HG02642 (cell line): ENCODE measurements around the gene CNGA1.
"Not testable (repeated sequence)": the region's sequence is repeated elsewhere in the genome, so short reads cannot be mapped to it uniquely, and the experiment has no call there.

ENCODE experiments used
- ATAC-seq: cut with Tn5 transposase; IDR thresholded peaks from one replicate; pipeline ENCODE4 v1.9.1; 2021; ENCODE audit warnings: mild to moderate bottlenecking; ENCODE audit not compliant: unreplicated experiment, poor library complexity

The CNGA1 gene

GRCh38 chr4:47974566-47974965 is 41.9 kb downstream of the CNGA1 start:
- no peak for ATAC-seq

DNA sequence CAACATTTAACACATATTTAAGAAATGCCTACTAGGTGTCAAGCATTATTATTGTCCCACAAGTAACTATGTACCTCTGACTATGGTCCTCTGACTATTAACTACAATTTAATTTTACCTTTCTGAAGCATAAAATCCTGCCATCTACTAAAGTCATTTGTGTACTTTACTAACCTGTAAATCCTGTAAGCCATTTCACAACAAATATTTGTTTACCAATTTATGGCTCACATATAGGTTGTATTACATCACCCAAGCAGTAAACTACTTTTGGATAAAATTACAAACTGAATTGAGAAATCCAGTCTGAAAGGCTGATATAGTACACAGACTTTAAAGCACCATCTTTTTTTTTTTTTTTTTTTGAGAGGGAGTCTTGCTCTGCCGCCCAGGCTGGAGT is 43.8 kb downstream of the CNGA1 start:
- no peak for ATAC-seq

DNA sequence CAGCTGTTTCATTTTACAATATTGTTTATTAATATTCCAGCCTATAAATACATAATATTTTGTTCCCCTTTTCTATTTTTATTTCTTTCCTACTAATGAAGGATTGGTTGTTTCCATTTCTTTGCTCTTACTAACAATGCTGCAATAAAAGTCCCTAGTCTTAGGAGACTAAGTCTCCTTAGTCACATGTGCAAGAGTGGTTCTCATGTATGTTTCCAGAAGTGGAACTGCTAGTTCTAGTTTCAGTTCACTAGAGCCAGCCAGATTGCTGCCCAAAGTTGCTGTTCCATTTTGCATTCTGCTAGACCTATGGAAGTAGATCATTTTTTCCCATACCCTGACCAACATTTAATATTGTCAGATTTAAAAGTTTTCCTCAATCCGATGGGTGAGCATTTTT is 44.3 kb downstream of the CNGA1 start:
- ATAC-seq: peak; percentile 70

DNA sequence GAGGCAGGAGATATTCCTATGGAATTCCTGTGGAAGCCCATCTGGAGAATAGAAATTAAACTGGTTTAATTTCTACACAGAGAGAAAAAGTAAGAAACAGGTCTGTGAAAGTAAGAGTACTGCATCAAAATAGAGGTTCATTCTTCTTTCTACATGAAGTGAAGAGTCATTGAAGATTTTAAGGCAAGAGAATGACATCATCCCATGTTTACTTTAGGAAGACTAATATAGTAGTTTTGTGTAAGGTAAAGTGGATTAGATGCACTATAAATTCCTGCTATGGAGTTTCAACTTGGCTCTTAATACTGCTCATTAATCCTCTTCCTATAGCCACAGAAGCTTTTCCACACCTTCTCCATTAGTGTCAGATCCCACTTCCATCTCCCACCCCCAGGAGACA is 47.6 kb downstream of the CNGA1 start:
- no peak for ATAC-seq

DNA sequence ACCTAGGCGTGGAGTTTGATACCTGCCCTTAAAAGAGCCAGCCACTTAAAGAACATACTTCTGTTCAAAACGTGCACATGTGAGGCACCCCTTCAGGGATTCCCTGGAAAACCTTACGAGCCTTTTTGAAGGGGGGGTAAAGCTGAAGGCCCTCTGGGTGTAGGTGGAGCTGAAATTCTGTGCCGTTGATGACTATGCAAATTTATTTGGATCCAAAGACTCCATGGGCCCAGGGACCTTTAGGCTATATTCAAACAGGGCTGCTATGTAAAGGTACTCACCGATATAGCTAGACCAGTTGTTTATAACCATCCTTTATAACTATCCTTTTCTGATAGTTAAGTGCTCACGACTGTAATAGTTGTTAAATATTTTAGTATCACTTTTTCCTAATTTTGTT is 61.8 kb downstream of the CNGA1 start:
- ATAC-seq: no peak

DNA sequence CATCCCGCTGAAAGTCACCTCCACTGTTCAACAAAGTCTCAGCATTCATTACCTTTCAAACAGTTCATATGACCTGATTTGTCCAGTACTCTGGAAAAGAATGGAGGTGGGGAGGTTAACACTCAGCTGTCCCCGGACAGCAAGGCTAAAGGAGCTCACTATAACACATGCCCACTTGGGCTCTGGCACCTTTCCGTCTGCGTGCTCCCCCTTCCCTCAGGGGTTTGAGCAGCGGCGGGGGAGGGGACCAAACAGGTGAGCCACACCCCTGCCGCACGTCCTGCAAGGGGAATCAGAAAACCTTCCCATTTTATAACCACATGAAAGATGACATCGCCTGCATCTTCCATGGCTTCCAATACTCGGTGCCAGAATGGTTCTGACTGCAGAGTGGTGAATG is 62.2 kb downstream of the CNGA1 start:
- ATAC-seq: no peak

DNA sequence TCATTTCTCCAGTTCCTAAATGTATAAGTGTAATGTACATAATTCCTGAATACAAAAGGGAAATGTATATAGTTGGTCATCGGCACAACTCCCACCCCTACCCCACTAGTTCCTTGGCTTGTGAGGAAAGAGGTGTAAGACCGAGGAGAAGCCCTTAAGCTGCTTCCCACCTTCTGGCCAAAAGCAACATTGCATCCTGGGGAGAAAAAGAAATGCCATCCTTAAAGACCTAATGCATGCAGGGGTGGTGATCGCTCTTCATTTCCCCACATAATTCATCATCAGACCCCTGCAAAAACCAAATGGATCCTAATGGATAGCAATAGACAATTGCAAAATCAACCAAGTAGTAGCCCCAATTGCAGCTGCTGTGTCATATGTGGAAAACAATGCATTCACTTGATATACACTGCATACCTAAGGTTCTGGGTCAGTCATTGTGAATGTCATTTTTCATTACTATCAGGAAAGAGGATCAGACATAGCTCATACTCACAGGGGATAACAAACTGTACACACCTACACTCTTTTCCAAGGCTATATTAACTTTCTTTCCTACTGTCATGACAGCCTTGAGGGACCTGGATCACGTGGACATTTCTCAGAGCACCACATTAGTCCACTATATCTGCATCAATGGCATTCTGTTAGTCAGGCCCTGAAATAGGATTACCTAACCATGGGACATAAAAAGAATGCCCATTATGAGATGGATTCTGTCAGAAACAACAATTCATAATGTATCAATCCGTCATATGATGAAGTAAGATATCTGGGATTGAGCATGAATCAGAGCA is 70.4 kb downstream of the CNGA1 start:
- no peak for ATAC-seq

DNA sequence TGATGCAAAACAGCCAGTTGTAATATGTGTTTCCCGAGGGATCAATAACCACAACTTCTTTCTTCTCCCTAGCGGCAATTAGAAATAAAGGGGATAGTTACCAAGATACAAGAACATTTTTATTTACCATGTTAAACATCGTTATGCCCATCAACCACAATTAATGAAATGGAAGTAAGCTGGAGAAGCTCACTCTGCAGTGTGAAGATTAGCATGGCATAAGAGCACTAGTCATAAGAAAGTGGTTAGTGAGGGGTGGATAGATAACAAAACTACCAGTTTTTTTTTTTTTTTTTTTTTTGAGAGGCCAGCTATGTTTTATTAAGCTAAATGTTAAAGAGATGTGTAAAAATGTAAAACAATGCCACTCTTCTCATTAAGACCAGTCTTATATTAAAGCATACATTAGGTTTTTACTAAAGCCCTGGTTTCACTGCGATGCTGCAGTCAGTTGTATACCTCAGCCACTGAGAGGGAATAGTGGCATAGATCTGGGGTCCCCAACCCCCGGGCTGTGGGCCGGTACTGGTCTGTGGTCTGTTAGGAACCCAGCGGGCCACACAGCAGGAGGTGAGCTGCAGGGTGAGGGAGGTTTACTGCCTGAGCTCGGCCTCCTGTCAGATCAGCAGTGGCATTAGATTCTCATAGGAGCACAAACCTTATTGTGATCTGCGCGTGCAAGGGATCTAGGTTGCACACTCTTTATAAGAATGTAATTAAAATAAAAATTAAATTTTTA is 74.2 kb downstream of the CNGA1 start:
- ATAC-seq: no peak

- no peak for ATAC-seq
Observed at GRCh38 chr4:47939456-47939855, 77.0 kb downstream of the CNGA1 start.

- no peak for ATAC-seq
Observed at GRCh38 chr4:47936336-47936735, 80.1 kb downstream of the CNGA1 start.

DNA sequence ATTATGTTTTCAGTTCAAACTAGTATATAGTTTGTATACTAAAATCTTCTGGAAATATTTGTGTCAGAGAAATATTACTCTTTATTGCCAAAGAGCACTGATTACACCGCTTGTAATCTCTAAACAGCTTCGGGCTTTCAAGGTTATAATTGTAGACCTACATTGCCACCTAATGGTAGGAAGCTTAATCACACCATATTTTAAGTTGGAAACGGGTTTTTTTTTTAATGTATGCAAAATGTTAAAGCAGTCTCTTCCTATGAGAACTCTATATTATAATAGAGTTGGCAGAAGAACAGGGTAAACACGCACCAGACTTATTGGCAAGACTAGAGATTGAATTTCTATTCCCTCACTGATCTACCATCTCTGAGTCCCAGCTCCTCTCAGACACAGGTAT is 82.6 kb downstream of the CNGA1 start:
- no peak for ATAC-seq

DNA sequence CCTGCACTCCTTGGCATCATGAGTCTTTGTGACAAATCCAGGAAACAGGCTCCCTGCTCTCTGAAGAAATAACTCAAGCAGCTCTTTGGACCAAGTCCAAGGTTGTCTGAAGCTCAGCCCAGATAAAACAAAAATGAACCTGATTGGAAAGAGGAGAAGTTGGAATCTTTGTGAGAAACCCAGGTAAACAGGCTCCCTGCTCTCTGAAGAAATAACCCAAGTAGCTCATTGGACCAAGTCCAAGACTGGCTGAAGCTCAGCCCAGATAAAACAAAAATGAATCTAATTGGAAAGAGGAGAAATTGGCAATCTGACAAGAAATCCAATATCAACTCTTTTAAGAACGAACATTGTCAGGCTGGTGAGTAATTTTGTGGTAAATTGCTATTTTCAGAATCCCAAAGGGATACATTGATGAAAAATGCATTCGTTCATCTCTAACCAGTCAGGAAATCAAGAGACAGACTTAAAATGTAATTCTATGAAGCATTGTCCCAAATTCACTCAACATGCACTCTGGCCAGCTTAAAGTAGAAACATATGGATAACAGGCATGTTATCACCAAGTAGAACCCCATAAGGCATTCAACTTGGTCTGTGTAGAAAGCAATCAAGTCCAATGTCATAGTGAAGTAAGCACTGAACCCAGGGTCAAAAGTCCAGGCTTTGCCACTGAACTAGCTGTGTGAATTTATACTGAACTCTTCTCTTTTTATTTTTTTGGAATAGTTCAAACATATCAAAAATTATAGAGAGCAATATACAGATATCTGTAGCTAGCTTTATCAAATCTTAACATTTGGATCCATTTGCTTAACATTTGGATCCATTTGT is 85.3 kb downstream of the CNGA1 start:
- ATAC-seq: no peak

GRCh38 chr4:47929682-47930201 is 86.7 kb downstream of the CNGA1 start:
- no peak for ATAC-seq

- peak; percentile 93 for ATAC-seq
Observed at GRCh38 chr4:47926667-47927258, 89.7 kb downstream of the CNGA1 start.

DNA sequence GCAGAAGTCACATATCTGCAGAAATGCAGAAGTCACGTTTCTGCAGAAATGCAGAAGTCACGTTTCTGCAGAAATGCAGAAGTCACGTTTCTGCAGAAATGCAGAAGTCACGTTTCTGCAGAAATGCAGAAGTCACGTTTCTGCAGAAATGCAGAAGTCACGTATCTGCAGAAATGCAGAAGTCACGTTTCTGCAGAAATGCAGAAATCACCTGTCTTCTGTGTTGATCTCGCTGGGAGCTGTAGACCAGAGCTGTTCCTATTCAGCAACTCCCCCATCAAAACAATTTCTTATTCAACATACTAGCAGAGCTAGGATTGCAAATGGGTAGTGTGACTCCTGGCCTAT is 93.2 kb downstream of the CNGA1 start:
- not testable (repeated sequence) for ATAC-seq

GRCh38 chr4:47922436-47923260 is 93.8 kb downstream of the CNGA1 start:
- not testable (repeated sequence) for ATAC-seq

DNA sequence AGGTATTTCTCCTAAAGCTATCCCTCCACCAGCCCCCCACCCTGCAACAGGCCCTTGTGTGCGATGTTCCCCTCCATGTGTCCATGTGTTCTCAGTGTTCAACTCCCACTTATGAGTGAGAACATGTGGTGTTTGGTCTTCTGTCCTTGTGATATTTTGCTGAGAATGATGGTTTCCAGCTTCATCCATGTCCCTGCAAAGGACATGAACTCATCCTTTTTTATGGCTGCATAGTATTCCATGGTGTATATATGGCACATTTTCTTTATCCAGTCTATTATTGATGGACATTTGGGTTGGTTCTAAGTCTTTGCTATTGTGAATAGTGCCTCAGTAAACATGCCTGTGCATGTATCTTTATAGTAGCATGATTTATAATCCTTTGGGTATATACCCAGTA is 99.3 kb downstream of the CNGA1 start:
- not testable (repeated sequence) for ATAC-seq

GRCh38 chr4:47915378-47915777 is 101.1 kb downstream of the CNGA1 start:
- ATAC-seq: no peak

GRCh38 chr4:47914926-47915237 is 101.6 kb downstream of the CNGA1 start:
- no peak for ATAC-seq
